PFSK-1 (cell line): ENCODE measurements around the gene PSPC1.

ENCODE experiments used
- FOXP2 ChIP-seq: optimal IDR thresholded peaks from 2 replicates; pipeline ENCODE3; 2011; ENCODE audit warnings: borderline replicate concordance, control low read depth, inconsistent platforms; ENCODE audit not compliant: insufficient read depth; ENCODE audit errors: extremely low read length, extremely low read depth
- POLR2AphosphoS5 ChIP-seq: IDR thresholded peaks from 2 replicates; pipeline ENCODE4 v1.6.1; 2012; ENCODE audit warnings: low read depth, mild to moderate bottlenecking, control low read depth, low read length, moderate library complexity
- SIN3A ChIP-seq: IDR thresholded peaks from 2 replicates; pipeline ENCODE4 v1.6.1; 2012; ENCODE audit warnings: mild to moderate bottlenecking, low read length, moderate library complexity, borderline replicate concordance; ENCODE audit not compliant: insufficient read depth
- TAF1 ChIP-seq: IDR thresholded peaks from 2 replicates; pipeline ENCODE4 v1.6.1; 2012; ENCODE audit warnings: low read length, control low read depth, borderline replicate concordance; ENCODE audit not compliant: insufficient read depth
- TF ChIP-seq, protein P1 (sequence below), 2 experiments: IDR thresholded peaks; 2 replicates each; pipeline versions ENCODE4 v1.6.1 to v1.8.0; 2011 to 2012; ENCODE audit warnings: low read depth in 2 of 2, low read length in 2 of 2, control low read depth in 1 of 2, inconsistent platforms in 1 of 2, mild to moderate bottlenecking in 1 of 2, moderate library complexity in 1 of 2; ENCODE audit not compliant: insufficient read depth in 1 of 2

The PSPC1 gene

DNA sequence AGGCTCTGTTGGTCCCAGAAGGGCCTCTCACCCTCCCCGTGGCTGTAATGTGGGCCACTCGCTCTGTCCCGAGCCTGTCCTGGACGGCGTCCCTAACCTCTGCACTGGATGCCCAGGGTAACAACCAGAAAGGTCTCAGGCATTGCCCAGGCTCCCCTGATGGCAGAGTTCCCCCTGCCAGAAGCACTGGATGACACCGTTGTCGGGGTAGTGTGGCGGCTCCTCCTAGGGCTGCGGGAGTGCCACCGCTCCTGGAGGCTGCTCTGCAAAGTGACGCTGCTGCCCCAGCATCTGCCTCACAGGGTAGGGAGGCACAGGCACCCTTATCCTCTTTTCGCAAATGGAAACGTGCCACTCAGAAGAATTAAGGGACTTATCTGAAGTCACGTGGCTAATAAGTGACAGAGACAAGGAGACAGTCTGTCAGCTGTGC lies 117.3 kb downstream of the PSPC1 start:
- TF ChIP-seq POLR2AphosphoS5 = no peak

DNA sequence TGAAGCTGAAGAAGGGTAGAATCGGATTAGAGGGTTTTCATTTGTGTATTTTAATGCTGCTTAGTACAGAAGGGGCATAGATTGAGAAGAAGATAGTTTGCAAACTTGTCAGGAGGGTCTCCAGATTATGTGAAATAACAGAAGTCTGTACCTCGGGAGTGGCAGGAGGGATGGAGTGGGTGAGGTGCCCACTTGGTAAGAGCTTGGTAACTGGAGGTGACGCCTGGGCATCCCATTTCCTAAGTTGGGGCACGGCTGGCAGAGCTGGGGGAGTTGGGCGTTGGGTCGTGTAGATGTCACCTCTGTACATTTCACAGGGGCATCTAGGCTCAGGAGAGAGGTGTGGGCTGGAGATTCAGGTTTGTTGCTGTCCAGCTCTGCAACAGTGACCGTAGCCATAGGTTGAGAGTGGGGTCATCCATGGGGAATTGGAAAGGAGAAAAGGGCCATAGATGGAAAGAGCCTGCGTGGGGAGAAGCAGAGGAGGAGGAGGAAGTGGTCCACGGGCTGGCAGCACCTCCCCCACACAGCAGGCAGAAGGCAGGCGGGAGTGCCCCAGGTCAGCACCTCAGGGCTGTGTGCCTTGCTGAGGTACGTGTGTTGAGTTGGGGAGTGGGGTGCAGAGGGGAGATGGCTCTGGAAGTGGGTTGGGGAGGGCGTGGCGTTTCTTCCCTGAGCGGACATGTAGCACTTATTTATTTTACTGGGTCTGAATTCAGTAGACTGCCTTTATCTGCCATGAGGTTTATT lies 118.1 kb downstream of the PSPC1 start:
- TF ChIP-seq, protein P1, sequence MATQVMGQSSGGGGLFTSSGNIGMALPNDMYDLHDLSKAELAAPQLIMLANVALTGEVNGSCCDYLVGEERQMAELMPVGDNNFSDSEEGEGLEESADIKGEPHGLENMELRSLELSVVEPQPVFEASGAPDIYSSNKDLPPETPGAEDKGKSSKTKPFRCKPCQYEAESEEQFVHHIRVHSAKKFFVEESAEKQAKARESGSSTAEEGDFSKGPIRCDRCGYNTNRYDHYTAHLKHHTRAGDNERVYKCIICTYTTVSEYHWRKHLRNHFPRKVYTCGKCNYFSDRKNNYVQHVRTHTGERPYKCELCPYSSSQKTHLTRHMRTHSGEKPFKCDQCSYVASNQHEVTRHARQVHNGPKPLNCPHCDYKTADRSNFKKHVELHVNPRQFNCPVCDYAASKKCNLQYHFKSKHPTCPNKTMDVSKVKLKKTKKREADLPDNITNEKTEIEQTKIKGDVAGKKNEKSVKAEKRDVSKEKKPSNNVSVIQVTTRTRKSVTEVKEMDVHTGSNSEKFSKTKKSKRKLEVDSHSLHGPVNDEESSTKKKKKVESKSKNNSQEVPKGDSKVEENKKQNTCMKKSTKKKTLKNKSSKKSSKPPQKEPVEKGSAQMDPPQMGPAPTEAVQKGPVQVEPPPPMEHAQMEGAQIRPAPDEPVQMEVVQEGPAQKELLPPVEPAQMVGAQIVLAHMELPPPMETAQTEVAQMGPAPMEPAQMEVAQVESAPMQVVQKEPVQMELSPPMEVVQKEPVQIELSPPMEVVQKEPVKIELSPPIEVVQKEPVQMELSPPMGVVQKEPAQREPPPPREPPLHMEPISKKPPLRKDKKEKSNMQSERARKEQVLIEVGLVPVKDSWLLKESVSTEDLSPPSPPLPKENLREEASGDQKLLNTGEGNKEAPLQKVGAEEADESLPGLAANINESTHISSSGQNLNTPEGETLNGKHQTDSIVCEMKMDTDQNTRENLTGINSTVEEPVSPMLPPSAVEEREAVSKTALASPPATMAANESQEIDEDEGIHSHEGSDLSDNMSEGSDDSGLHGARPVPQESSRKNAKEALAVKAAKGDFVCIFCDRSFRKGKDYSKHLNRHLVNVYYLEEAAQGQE (IDR thresholded peaks at IDR 0.05; ENCODE audit: insufficient read depth in 1 of 2, low read depth in 2 of 2, low read length in 2 of 2) = no peak

DNA sequence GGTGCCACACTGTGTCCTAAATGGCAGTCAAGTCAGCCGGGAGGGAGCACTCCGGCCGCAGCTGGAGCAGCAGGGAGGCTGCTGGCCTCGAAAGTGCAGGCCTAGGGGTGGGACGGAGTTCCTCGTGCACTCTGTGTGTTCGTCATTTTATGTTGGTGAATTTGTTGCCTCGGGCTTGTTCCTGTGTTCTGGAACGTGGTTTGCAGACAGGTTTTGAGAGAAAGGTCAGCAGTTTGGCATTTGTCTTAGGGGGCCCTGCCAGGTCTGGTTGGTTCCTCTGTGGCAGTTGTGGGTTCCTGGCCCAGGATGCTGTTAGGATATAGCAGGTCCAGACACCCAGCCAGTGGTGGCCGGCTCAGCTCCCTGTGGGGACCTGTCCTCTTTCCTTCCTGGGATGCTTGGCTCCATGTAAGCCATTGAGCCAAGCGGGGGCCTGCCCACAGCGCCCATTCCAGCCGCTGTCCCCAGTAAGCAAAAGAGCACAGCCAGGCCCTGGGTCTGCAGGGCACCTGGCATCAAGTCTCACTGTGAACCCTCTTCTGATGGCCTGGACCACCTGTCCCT lies 119.2 kb downstream of the PSPC1 start:
- TF ChIP-seq FOXP2 = no peak
- TF ChIP-seq POLR2AphosphoS5 = no peak
- no peak for TF ChIP-seq TAF1
- TF ChIP-seq, protein P1 (IDR thresholded peaks at IDR 0.05; ENCODE audit: insufficient read depth in 1 of 2, low read depth in 2 of 2, low read length in 2 of 2) = no peak
- no peak for TF ChIP-seq SIN3A

DNA sequence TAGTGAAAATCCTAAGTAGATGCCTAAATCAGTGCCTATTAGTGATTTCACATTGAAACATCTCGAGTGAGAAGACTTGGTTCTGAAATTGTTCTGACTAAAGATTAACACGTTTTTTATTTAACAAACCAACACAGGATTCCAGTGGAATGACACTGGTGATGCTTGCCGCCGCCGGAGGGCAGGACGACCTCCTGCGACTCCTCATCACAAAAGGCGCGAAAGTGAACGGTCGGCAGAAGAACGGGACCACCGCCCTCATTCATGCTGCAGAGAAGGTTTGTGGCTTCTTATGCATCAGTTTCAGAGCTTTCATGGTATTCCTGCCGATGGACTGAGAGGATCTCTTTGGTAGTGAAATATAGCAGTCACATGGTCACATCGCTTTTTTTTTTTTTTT lies 121.2 kb downstream of the PSPC1 start:
- no peak for TF ChIP-seq FOXP2
- TF ChIP-seq TAF1 = no peak
- no peak for TF ChIP-seq SIN3A
- TF ChIP-seq, protein P1 (IDR thresholded peaks at IDR 0.05; ENCODE audit: insufficient read depth in 1 of 2, low read depth in 2 of 2, low read length in 2 of 2) = no peak
- TF ChIP-seq POLR2AphosphoS5 = no peak

DNA sequence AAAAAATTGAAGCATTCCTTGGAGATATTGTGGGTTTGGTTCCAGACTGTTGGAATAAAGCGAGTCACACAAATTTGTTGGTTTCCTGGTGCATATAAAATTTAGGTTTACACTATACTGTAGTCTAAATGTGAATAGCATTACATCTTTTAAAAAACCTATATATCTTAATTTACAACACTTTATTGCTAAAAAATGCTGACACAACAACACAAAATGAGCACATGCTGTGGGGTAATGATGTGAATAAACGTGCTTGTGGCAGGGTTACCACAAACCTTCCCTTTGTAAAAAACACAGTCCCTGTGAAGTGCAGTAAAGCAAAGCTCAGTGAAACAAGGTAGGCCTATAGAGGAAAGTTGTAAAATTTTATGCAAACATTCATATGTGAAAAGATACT lies 121.6 kb downstream of the PSPC1 start:
- TF ChIP-seq TAF1 (no peak), FOXP2 (no peak), POLR2AphosphoS5 (no peak), SIN3A (no peak)
- TF ChIP-seq, protein P1 (IDR thresholded peaks at IDR 0.05; ENCODE audit: insufficient read depth in 1 of 2, low read depth in 2 of 2, low read length in 2 of 2) = no peak
